ENCODE results near the gene SVEP1. TPM values are rescaled to one million over a fixed set of nuclear protein-coding genes. Genes with fewer than 3 reads are reported as not detected.

SVEP1 gene
- polyA plus RNA-seq, 1 donor: 20.6 TPM

DNA sequence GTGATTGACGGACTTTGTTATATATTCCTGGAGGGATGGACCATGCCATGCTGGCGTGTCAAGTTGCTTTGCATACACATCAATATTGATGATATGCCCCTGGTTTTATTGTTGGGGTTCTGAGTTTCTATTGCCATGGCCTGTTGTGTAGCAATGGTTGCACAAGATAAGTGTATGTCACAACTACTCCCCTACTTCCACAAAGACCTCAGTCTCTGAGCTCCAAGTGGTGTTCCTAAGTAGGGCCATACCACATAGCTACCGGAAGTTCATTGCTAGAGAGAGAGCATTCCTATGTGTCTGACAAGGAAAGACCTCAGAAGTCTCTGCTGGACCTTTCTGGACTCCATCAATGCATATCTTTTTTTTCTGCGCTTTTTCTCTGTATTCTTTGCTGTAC is 261.6 kb downstream of the SVEP1 start:
- no peak for DNase-seq

DNA sequence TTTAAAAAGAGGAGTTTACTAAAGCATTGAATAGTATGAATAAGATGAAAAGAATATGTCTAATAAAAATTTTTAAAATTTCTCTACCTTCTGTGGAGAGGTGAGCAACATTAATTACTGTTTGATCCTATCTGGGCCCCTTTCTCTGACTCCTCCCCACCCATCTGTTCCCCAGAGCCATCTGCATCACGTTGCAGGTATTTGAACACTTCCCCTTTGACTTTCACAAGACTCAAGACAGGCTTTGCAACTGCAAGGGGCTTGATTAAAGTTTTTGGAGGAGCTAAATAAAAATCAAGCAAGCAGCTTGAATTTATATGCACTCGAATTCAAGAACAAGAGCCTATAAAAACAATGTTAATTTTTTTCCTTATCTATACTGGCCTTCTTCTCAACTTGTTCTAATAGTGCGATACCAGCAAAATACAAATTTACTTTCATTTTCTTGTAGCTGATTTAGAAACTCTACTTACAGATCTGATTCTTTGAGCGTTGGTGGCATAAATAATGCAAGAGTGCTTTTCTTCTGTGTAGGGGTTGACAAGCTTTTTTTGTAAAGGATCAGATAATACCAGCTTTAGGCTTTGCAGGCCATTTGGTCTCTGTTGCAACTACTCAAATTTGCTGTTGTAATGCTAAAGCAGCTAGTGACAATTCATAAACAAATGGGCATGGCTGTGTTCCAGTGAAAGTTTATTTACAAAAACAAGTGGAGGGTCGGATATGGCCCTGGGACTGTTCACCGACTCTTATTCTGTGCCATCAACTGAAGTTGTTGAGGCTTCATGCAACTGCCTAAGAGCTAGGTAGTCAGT is 263.1 kb downstream of the SVEP1 start:
- DNase-seq: no peak

Other genes with a start within 250 kb of the SVEP1 start
- not detected for gene TXNDC8, start 241.9 kb downstream of the SVEP1 start, polyA plus RNA-seq (ENCODE audit: insufficient read length)
- gene MUSK, start 89.0 kb upstream of the SVEP1 start, polyA plus RNA-seq (ENCODE audit: insufficient read length): 10.2 TPM

All from hindlimb muscle (tissue), 1 donor.